CMK (cell line): ENCODE measurements around the gene NUFIP2.
"Not testable (repeated sequence)": the region's sequence is repeated elsewhere in the genome, so short reads cannot be mapped to it uniquely, and the experiment has no call there.

Experiments
- DNase-seq: peaks from one replicate; pipeline ENCODE4 v3.0.0-alpha.2; 2010; ENCODE audit warnings: low read depth

The NUFIP2 gene

GRCh38 chr17:29293890-29294579 lies at the start of gene NUFIP2:
Gene NUFIP2, minus strand, starts transcription at chr17:29294148. Its CDS starts 89 bp downstream, at chr17:29294059.
- peak; percentile 91 for DNase-seq

- DNase-seq: no peak
These were observed 48.3 kb upstream of the NUFIP2 start for GRCh38 chr17:29342158-29342765.

GRCh38 chr17:29341726-29342125 lies 47.8 kb upstream of the NUFIP2 start:
- no peak for DNase-seq

DNA sequence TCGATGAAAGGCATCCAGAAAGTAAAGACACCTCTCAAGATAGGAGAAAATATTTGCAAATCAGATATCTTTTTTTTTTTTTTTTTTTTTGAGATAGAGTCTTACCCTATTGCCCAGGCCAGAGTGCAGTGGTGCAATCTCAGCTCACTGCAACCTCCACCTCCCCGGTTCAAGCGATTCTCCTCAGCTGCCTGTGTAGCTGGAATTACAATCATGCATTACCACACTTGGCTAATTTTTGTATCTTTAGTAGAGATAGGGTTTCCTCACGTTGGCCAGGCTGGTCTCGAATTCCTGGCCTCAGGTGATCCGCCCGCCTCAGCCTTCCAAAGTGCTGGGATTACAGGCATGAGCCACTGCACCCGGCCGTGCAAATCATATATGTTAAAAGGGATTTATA lies 45.1 kb upstream of the NUFIP2 start:
- not testable (repeated sequence) for DNase-seq

GRCh38 chr17:29331708-29332085 lies 37.7 kb upstream of the NUFIP2 start:
- no peak for DNase-seq

- DNase-seq: no peak
These were observed 37.2 kb upstream of the NUFIP2 start for GRCh38 chr17:29331075-29331707.

DNA sequence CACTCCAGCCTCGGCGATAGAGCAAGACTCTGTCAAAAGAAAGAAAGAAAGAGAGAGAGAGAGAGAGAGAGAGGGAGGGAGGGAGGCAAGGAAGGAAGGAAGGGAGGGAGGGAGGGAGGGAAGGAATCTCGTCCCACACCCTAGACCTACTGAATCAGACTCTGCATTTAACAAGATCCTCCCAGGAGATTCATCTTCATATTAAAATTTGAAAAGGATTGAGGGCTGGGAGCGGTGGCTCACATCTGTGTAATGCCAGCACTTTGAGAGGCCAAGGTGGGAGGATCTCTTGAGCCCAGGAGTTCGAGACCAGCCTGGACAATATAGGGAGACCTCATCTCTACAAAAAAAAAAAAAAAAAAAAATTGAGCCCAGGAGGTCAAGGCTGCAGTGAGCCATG lies 33.5 kb upstream of the NUFIP2 start:
- DNase-seq: no peak

DNA sequence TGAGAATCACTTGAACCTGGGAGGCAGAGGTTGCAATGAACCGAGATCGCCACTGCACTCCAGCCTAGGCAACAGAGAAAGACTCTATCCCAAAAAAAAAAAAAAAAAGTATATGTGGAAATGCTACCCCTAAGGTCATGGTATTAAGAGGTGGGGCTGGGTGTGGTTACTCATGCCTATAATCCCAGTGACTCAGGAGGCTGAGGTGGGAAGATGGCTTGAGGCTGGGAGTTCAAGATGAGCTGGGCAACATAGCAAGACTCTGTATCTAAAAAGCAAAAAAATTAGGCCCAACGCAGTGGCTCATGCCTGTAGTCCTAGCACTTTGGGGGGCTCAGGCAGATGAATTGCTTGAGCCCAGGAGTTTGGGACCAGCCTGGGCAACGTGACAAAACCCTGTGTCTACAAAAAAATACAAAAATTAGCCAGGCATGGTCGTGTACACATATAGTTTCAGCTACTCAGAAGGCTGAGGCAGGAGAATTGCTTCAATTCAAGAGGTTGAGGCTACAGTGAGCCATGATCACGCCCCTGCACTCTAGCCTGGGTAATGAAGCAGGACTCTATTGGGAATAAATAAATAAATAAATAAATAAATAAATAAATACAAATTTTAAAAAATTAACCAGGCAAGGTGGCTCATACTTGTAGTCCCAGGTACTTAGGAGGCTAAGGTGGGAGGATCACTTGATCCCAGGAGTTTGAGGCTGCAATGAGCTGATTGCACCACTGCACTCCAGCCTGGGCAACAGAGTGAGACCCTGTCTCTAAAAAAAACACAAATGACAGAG lies 32.3 kb upstream of the NUFIP2 start:
- DNase-seq: no peak

GRCh38 chr17:29322363-29322762 lies 28.4 kb upstream of the NUFIP2 start:
- no peak for DNase-seq

DNA sequence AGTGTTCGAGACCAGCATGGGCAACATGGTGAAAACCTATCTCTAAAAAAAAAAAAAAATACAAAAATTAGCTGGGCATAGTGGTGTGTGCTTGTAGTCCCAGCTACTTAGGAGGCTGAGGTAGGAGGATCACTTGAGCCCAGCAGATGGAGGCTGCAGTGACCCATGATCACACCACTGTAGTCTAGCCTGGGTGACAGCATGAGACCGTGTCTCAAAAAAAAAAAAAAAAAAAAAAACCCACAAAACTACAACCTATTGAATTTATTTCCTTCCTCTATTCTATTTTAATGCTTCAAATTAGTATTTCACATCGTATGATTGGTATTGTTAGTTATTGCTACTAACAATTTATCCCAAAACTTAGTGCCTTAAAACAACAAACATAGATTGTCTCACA lies 9.4 kb upstream of the NUFIP2 start:
- no peak for DNase-seq

DNA sequence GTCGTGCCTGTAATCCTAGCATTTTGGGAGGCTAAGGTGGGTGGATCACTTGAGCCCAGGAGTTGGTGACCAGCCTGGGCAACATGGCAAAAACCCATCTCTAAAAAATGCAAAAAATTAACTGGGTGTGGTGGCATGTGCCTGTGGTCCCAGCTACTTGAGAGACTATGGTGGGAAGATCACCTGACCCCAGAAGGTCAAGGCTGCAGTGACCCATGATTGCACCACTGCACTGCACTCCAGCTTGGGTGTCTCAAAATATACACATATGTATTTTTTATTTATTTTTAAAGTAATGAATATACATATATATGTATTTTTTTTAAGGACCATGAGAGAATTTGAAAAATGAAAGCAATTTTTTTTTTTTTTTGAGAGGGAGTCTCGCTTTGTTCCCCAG lies 5.1 kb upstream of the NUFIP2 start:
- no peak for DNase-seq

DNA sequence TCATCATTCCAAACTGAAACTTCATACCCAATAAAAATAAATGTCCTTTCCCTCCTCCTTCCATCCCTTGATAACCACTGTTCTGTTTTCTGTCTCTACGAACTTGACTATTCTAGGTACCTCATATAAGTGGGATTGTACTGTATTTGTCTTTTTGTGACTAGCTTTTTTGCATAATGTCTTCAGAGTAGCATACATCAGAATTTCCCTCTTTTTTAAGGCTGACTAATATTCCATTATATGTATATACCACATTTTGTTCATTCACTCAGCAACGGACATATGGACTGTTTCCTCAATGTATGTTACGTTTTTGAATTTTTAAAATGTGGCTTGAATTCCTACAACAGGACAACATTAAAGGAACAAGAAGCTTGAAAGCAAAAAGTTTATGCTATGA lies 1.5 kb upstream of the NUFIP2 start:
- DNase-seq: no peak

GRCh38 chr17:29294580-29294900 lies 592 bp upstream of the NUFIP2 start:
- DNase-seq: no peak

- peak; percentile 45 for DNase-seq
These were observed 707 bp downstream of the NUFIP2 start for GRCh38 chr17:29292992-29293889.

DNA sequence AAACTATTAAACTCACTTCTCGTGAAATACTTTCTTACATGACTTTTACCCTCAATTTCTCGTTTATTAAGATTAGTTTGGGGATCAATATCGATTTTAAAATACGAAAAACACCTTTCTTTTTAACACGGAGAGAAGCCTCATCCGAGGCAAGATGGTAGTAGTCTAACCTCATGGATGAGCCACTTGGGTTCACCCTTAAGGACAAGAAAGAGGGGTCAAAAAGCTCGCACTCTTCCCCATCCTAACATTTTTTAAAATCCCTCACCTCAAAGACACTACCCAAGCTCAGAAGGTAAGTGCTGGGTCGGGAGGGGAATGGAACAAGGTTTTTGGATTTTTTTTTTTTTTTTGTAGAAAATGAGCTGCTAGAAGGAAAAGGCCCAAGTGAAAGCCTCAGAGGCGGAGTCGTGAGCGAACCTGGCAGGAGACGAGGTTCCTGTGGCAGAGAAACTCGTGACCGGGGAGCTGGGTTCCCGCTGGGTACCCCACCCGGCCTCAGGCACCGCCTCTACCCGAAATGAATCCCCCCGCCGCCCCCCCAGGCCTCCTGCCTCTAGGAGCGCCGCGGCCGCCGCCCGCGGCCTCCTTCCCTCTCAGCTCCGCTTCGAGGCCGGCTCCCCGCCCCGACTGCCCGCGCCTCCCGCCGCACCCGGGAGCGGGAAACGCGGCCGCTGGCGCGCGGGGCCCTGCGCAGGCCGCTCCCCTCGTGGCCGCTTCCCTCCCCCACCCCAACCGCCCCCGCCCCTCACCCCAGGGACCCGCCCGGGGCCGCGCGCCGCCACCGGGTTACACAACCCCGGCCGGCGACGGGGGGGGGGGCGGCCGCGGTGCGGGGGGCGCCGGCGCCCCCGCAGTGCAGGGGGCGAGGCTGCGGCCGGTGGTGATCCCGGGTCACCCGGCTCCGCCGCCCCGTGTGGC lies 1.6 kb downstream of the NUFIP2 start:
- DNase-seq: no peak

DNA sequence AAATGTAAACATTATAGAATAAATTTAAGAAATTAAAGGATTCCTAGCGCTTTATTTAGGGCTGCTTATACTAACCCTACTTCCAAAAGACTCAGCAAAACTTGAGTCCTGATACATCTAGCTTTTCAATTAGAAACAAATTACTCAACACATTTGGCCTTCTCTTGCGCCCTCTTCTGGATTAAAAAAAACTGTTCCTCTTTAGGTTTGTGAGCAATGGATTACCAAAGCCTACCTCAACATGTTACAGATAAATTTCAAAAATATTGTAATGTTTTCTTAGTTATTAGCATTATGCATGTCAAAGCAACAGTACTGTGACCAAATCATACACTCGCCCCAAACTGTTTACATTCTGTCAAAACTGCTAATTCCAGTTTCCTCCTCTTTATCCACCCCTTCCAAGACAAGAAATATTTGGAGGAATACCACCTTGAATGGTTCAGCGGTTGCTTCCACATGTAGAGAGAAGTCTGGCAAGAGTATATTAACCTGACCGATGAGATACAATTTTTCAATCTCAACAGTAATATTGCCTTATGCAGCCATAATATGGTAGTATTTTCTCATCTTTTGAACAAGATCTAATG lies 2.7 kb downstream of the NUFIP2 start:
- DNase-seq: no peak

- DNase-seq: no peak
These were observed 4.1 kb downstream of the NUFIP2 start for GRCh38 chr17:29289852-29290251.

DNA sequence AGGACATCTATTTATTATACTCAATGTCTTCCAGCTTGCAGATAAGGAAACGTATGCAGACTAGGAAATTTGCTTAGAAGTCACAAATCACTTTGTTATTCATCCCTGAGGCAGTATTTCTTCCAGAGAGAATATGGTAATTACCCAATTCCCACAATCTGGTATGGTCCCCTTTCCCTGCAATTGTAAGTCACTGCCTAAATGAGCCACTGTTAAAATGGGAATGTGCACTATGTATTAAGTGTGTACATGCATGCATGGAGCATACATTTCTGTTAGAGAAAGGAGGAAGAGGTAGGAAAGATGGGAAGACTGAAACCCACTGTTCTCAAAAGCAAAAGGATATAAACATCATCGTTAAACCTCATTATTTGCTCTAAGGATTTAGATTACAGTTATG lies 10.0 kb downstream of the NUFIP2 start:
- DNase-seq: no peak

GRCh38 chr17:29283496-29283895 lies 10.5 kb downstream of the NUFIP2 start:
- DNase-seq: no peak

DNA sequence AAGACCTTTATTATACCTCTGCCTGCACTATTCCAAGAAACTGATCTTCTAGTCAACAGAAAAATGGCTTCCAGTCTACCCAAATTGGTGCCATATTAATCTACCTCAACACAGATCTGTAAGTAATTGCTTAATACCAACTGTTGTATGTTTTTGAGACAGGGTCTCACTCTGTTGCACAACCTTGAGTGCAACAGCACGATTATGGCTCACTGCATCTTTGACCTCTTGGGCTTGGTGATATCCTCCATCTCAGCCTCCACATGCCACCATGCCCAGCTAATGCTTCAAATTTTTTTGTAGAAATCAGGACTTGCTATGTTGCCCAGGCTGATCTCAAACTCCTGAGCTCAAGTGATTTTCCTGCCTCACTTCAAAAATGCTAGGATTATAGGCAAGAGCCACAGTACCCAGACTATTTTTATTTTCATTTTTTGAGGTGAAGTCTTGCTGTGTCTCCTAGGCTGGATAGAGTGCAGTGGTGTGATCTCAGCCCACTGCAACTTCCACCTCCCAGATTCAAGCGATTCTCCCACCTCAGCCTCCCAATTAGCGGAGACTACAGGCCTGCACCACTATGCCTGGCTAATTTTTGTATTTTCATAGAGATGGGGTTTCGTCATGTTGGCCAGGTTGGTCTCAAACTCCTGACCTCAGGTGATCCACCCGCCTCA lies 14.4 kb downstream of the NUFIP2 start:
- DNase-seq: no peak
